GM19324 (cell line): ENCODE results near the gene FAM177A1.
A peak's percentile ranks its signal among the peaks of the same experiment; 100 is the strongest.
"Not testable (repeated sequence)": the region's sequence is repeated elsewhere in the genome, so short reads cannot be mapped to it uniquely, and the experiment has no call there.

ENCODE experiments used
- ATAC-seq: cut with Tn5 transposase; IDR thresholded peaks from one replicate; pipeline ENCODE4 v1.9.1; 2021; ENCODE audit warnings: mild to moderate bottlenecking, moderate library complexity; ENCODE audit not compliant: unreplicated experiment, low FRiP score

FAM177A1 gene, protein sequence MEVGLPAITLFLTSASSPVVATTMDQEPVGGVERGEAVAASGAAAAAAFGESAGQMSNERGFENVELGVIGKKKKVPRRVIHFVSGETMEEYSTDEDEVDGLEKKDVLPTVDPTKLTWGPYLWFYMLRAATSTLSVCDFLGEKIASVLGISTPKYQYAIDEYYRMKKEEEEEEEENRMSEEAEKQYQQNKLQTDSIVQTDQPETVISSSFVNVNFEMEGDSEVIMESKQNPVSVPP

DNA sequence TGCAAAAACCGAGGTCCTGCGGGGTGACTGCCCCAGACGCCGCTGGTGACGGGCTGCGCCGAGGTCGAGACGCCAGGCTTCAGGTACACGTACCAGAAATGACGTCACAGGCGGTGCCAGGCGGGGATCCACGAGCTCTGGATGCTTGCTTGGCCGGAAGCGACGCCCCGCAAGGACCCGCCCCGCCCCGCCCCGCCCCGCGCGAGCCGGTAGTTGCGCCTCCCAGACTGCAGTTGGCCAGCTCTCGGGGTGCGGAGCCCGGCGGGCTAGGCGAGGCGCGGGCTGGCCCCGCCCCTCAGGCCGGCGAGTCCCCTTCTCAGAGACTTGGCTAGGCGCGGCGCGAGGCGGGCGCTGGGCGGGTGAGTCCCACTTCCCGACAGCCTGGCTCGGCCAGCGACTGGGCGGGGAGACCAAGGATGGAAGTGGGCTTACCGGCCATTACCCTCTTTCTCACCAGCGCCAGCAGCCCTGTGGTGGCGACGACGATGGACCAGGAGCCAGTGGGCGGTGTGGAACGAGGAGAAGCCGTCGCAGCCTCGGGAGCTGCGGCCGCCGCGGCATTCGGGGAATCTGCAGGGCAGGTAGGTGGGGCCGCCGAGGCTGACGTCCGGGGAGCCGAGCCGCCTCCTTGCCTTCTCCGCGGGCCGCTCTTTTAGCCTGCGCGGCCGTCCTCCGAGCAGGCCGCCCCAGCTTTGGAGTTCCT, at the start of gene FAM177A1:
Gene FAM177A1 (plus strand): TSS at position 225 of the 703 bp plus-strand sequence. CDS start 192 bp downstream, at position 417.
- ATAC-seq: peak; percentile 97

DNA sequence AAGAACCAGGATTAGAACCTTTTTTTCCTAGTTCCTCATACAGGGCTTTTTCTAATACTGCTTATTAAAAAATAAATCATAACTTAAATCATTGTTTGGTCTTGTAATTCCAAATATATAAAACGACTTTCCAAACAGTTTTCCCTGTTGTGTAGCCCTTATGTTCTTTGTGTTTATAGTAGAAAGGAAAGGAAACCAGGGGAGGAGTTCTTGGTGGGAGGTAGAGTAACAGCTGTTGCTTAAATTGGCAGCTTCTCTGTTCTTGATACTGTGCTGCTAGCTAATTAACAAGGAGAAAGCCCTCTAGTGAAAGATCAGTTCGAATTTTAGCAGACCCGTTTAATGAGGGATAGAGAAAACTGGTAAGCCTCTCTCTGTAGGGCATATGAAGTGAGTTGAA, 48.3 kb upstream of the FAM177A1 start:
- ATAC-seq: no peak

DNA sequence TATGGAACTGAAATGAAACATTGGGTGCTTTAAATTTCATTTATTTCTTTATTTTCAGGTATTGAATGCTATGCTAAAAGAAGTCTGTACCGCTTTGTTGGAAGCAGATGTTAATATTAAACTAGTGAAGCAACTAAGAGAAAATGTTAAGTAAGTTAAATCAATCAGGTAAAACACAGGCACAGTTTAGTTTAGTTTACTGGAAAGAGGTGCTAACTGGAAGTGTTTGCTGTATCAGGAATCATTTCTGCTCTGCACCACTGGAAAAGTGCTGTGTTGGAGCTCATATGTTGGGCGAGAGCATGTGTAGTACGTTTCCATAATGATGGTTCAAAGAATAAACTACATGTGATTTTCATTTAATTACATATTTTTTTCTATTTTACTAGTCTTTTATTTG, 46.6 kb upstream of the FAM177A1 start:
- ATAC-seq: no peak

DNA sequence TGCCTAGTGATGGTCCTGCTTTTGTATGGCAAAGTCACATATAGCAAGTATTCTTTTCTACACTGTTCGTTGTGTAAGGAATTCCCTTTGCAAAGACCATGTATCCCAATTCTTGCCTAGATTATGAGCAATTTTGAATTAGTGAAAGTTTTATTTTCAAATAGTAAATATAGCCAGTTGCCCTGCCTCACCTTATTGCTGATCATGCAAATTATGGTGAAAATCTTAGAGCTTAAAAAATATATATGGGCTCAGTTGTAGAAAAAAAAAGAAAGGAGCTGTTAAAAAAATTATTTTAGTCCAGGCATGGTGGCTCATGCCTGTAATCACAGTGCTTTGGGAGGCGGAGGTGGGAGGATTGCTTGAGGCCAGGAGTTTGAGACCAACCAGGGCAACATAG, 44.5 kb upstream of the FAM177A1 start:
- no peak for ATAC-seq

- no peak for ATAC-seq
These were observed 41.2 kb upstream of the FAM177A1 start for GRCh38 chr14:35004839-35005238.

GRCh38 chr14:35016568-35016967, 29.5 kb upstream of the FAM177A1 start:
- no peak for ATAC-seq

- no peak for ATAC-seq
These were observed 25.4 kb upstream of the FAM177A1 start for GRCh38 chr14:35020713-35021112.

- no peak for ATAC-seq
These were observed 17.6 kb upstream of the FAM177A1 start for GRCh38 chr14:35028435-35028834.

DNA sequence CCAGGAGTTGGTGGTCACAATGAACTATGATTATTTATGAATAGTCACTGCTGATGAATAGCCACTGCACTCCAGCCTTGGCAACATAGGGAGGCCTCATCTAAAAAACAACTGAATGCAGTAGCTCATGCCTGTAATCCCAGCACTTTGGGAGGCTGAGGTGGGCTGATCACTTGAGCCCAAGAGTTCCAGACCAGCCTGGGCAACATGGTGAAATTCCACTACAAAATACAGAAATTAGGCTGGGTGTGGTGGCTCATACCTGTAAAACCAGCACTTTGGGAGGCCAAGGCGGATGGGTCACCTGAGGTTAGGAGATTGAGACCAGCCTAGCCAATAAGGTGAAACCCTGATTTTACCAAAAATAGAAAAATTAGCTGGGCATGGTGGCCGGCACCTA, 13.5 kb upstream of the FAM177A1 start:
- no peak for ATAC-seq

DNA sequence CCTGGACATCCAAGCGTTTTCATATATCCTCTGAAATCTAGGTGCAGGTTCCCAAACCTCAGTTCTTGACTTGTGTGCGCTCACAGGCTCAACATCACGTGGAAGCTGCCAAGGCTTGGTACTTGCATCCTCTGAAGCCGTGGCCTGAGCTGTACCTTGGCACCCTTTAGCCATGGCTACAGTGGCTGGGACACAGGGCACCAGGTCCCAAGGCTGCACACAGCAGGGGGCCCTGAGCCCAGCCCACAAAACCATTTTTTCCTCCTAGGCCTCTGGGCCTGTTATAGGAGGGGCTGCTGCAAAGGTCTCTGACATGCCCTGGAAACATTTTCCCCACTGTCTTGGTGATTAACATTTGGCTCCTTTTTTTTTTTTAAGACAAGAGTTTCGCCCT, 11.6 kb upstream of the FAM177A1 start:
- no peak for ATAC-seq

GRCh38 chr14:35034944-35035554, 11.0 kb upstream of the FAM177A1 start:
- not testable (repeated sequence) for ATAC-seq

GRCh38 chr14:35038312-35038711, 7.8 kb upstream of the FAM177A1 start:
- not testable (repeated sequence) for ATAC-seq

DNA sequence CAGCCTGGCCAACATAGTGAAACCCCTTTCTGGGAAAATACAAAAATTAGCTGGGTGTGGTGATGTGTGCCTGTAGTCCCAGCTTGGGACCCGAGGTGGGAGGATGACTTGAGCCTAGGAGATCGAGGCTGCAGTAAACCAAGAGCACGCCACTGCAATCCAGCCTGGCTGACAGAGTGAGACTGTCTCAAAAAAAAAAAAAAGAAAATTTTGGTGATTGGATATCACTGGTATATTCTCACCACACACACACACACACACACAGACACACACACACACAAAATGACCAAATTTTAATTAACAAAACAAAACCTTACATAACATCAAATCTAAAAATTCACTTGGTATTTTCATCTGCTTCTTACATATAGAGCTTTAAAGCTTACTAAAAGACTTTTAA, 3.4 kb upstream of the FAM177A1 start:
- ATAC-seq: no peak

DNA sequence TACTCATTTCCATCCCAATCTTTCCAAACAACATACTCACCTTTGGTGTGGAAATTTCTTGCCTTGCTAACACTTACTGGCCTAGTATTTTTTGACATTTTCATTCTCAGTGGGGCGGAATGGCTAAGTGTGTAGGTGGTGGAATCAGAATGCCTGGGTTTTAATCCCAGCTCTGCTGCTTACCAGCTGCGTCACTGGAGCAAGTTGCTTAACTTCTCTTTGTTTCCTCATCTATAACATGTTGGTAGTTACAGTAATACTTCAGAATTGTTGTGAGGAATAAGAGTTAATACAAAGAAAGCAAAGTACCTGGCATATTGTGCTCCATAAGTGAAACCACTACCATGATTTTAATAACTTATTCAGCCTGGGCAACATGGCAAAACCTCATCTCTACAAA, 3.0 kb upstream of the FAM177A1 start:
- ATAC-seq: no peak

GRCh38 chr14:35044939-35045797, 904 bp upstream of the FAM177A1 start:
- no peak for ATAC-seq

DNA sequence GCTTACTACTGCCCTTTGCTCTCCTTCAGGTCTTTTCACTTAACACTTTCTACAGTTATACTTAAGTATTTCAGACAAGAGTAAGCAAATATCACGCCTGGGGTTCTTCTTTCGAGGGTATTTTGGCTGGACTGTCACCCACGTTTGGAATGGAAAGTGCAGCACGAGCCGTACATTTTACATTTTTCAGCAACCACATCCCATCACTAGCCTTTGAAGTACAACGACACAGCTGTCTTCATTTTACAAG, 349 bp upstream of the FAM177A1 start:
- no peak for ATAC-seq

GRCh38 chr14:35046751-35047536, 872 bp downstream of the FAM177A1 start:
- ATAC-seq: no peak

GRCh38 chr14:35047976-35048513, 2.0 kb downstream of the FAM177A1 start:
- no peak for ATAC-seq

DNA sequence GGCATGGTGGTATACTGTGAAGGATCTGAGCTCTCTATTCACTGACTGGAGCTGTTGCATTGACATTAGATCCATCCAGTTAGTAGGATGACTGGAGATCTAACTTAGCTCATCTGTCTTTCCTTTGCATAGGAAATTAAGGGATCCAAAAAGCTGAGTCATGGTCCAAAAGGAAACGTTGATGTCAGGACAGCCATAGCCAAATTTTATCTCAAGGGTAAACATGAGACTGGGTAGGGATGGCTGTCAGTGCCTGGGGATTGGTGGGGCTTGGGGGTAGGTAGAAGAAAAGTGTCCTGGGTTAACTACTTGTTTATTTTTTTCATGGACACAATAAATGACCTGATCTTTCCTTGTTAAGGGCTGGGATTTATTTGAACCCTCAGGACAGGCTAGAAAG, 4.6 kb downstream of the FAM177A1 start:
- ATAC-seq: no peak

DNA sequence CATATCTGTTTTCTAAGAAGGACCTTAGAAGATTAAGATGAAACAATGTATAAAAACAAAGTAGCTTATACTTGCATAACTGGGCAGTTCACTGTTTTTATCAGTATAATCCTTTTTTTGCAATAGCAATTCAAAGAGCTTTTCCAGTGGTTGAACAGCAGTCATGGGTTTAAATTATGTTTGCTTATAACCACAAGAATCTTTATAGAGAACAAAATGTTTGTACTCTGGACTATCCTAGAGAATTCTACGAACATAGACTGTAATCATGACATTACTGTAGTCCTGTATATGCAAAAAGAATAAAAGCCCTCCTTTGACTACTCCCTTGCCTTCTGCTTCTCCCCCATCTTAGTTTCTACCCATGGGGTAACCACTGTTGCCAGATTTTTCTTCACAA, 5.7 kb downstream of the FAM177A1 start:
- no peak for ATAC-seq
